ENCODE data around the gene NINL.
"Not testable (repeated sequence)": the region's sequence is repeated elsewhere in the genome, so short reads cannot be mapped to it uniquely, and the experiment has no call there.

NINL gene

DNA sequence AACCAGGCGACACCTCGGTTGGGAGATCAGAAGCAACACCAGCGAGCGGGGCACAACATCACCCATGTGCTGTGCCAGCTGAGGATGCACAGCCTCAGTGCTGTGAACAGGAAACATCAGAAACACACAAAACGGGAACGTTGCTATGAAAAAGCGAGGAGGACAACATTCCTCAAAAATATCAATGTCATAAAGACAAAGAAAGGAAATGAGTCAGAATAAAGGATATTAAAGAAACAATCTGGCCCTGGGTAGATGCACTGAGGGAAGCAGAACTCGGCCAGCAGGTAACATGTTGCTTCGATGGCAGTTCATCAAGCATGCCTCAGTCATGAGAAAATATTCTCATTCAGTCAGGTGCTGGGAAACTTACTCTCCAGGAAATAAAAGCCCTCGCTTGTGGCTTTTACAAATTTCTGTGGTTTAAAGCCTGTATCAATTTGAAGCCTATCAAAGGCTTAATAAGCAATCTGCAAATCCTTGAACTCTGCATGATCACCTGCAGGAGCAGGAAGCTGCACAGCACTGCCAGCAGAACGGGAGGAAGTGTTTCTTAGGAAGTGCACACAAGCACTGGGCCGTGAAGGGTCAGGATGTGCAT lies 100.3 kb downstream of the NINL start:
- DNase-seq (ENCODE audit: low read depth, low spot score) = no peak

DNA sequence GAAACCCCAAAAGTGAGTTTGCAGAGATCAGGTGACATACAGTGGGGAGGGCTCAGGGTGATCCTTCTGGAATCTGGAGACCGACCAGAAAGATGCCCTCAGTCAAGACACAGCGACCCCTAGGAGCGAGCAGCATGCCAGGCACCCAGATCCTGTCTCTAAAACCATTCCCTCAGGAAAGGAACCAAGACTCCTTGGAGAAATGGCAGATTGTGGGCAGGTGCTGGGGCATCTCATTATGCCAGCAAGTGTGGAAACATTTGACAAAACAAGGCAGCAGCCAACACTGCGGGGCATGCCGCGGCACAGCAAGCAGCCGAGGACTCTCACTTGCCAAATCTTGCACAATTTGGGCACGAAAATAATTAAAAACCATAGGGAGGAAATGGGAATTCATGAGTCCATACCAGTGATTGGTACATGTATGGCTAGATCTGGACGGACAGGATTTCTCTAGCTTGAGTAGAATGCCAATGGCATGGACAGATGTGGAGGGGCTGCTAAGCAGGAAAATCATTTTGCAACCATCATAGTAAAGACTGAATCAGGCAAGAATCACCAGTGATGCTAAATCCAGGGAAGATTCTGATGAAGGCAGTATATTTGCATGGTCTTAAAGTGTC lies 101.0 kb downstream of the NINL start:
- DNase-seq (ENCODE audit: low read depth, low spot score) = no peak

GRCh38 chr20:25483431-25484132 lies 101.7 kb downstream of the NINL start:
- DNase-seq (ENCODE audit: low read depth, low spot score) = no peak

- no peak for DNase-seq (ENCODE audit: low read depth, low spot score)
Measured at GRCh38 chr20:25481918-25482253, 103.4 kb downstream of the NINL start.

- no peak for DNase-seq (ENCODE audit: low read depth, low spot score)
Measured at GRCh38 chr20:25481235-25481917, 104.0 kb downstream of the NINL start.

DNA sequence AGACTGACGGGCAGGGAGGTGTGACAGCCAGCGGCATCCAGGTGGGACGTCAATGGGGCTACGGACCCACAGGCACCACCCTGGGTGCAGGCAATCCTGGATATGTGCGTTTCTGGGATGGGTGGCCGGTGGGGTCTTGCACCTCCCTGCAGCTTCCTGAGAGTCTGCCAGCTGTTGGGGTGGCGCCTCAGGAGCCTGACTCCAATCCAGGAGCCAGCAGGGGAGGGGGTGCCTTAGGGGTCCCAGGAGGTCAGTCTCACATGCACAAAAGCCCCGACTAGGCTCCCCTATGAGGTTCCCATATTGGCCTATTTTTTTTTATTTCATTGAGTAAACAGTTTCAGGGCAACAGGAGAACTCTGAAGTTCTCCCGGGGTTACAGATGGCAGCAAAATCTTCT lies 104.5 kb downstream of the NINL start:
- DNase-seq (ENCODE audit: low read depth, low spot score) = no peak

DNA sequence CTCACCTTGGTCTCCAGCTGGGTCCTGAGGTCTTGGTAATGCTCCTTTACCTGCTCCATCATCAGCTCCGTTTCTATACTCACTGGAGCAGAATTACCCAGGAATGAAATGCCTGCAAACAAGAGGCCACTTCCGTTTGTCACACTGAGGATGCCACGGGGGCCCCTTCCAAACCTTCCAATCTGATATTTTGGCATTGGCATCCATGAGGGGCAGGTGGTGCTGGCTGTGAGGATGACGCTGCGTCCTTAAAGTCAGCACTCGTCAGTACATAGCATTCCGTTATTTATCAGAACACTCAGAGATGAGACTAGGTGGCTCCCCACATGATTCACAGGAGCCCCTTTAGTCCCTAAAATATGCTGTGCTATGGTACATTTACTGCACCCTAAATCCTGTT lies 105.2 kb downstream of the NINL start:
- no peak for DNase-seq (ENCODE audit: low read depth, low spot score)

DNA sequence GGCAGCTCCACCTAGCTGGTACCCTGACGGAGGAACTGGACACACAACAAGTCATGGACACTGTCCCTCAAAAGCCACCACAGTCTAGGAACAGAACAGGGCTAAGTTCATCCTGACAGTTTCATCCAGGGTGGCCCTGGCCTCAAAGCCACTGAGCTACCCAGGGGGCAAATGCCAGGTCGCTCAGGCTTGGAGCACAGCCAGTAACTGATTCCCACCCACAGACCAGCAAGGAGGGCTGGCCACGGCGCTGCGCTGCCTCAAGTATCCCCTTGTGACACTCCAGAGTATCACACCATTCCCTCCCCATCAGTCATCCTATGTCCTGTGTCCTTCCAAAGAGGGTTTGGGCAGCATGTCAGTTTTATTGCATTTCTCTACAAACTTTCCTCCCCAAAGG lies 105.7 kb downstream of the NINL start:
- no peak for DNase-seq (ENCODE audit: low read depth, low spot score)

DNA sequence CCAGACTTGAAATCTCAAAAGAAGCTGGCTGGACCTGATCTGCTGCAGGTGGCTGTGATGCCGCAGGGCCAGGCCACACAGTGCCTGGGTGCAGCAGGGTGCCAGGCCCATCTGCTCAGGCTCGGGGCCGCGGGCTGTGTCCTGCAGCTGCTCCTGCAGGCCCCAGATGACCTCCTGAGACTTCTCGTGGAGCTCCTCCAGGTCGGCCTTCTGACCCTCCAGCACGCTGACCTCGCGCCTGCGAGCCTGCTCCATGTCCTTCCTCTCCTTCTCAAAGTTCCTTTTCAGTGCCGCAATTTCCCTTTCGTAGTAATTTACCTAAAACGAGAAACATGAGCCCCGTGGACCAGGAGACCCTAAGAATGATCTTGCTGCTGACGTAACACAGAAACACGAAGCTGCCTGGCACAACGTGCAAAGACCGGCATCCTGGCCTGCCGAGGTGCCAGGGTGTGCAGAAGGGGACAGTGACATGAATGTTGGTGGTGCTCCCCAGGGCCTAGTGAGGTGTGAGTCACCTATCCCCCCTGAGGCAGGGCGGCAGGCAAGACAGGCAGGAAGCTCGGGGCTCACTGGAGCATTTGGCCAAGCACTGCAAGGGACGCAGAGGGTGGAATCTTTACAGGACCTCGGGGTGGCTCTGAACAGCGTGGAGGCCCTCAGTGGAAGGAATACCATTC lies 106.3 kb downstream of the NINL start:
- DNase-seq (ENCODE audit: low read depth, low spot score) = no peak

DNA sequence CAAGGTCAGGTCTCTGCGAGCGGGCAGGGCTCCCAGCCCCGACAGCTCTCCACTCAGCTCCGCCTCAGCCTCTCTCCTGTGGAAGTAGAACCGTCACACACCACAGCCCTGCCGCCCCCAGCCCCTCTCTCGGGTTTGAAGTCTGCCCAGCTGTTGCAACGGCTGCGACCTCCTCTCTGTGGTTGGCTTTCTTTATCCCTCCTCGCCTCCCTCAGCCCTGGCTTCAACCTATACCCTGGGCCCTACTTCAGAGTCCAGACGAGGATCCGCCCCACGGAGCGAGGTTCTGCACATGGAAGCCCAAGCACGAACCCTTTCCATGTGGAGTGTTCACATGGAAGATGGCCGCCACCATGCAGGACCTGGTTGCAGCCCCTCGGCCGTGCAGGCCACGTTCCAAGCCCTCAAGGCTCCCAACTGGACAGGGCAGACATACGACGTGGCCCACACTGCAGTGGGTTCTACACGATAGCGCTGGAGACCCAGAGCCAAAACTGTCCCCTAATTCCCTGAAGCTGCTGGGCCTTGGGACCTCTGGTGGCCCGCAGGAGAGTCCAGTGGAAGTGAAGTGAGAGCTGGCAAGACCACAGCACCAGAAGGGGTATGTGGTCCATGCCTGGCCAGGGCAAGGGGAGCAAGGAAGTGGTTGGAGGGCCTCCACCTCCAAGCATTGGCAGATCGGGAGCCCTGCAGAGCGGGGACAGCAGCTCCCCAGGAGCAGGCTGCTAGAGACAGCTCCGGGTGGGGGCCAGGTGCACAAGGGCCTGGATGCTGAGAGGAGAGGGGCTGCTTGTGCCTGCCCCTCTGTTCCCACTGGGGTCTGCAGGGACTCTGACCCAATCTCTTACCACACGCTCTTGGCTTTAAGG lies 108.1 kb downstream of the NINL start:
- DNase-seq (ENCODE audit: low read depth, low spot score) = no peak

DNA sequence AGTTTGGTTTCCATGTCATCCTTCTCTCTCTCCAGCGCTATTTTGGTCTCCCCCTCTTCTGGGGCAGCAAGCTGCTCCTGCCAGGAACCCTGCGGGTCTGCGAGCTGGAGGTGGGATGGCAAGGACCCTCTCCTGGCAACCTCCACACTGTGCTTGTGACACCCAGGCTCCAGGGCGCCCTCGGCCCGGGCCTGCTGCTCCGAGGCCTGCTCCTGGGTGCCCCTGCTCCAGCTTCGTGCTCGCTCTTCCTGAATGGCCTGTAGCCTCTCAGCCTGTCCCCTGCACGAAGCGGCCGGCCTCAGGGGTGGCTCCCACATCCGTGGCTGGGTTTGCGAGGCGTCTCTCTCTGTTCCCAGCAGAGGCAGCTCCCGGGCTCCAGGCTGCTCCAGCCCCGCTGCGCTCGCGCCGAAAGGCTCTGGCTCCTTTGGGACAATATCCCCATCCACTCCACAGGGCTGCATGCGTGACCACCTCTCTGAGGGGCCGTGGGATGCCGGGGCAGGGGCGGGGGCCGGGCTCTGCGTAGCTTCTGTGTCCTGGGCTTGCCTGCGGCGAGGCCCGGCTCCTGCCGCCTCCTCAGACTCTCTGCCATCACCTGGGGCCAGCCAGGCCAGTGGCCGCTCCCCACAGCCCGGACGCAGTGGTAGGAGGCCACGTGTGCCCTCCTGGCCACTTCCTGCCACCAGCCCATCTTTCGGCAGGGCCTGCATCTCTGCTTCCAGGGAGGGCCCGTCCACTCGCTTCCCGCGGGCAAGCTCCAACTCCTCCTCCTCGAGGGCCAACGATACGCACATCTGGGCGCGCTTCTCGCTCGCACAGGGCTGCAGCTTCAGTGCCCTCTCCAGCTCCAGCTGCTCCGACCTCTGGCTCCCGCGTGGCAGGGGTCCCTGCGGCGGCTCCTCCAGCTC lies 109.0 kb downstream of the NINL start:
- DNase-seq (ENCODE audit: low read depth, low spot score) = no peak

GRCh38 chr20:25473297-25473696 lies 112.0 kb downstream of the NINL start:
- not testable (repeated sequence) for DNase-seq (ENCODE audit: low read depth, low spot score)

DNA sequence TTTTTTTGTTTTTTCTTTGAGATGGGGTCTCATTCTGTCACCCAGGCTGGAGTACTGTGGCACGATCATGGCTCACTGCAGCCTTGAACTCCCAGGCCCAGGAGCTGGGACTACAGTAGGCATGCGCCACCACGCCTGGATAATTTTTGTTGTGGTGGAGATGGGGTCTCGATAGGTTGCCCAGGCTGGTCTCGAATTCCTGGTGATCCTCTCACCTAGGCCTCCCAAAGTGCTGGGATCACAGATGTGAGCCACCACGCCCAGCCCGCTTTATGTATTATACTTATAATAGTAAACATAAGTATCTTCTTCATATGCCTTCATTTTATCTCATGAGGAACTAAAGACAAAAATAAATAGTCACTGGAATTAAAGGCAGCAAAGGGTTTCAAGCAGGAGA lies 114.3 kb downstream of the NINL start:
- no peak for DNase-seq (ENCODE audit: low read depth, low spot score)

- peak; percentile 79 for DNase-seq (ENCODE audit: low read depth, low spot score)
Measured at GRCh38 chr20:25470045-25470444, 115.3 kb downstream of the NINL start.

DNA sequence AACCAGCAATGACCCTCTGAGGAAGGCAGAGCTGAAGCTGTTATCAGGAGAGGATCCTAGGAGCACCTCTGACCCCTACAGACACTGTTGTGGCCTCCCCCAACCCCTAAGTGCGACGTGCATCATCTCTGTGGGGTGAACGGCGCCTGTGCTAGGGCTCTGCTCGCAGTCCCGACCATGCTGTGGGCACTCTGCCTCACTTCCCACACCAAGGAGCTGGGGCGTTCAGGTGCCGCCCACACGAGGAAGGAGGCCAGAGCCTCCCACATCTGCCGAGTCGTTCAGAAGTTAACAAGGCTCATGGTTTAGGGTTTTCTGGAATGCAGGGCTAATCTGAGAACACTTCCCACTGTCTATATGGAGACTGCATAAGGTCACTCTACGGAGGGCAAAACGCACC lies 115.8 kb downstream of the NINL start:
- DNase-seq (ENCODE audit: low read depth, low spot score) = no peak

DNA sequence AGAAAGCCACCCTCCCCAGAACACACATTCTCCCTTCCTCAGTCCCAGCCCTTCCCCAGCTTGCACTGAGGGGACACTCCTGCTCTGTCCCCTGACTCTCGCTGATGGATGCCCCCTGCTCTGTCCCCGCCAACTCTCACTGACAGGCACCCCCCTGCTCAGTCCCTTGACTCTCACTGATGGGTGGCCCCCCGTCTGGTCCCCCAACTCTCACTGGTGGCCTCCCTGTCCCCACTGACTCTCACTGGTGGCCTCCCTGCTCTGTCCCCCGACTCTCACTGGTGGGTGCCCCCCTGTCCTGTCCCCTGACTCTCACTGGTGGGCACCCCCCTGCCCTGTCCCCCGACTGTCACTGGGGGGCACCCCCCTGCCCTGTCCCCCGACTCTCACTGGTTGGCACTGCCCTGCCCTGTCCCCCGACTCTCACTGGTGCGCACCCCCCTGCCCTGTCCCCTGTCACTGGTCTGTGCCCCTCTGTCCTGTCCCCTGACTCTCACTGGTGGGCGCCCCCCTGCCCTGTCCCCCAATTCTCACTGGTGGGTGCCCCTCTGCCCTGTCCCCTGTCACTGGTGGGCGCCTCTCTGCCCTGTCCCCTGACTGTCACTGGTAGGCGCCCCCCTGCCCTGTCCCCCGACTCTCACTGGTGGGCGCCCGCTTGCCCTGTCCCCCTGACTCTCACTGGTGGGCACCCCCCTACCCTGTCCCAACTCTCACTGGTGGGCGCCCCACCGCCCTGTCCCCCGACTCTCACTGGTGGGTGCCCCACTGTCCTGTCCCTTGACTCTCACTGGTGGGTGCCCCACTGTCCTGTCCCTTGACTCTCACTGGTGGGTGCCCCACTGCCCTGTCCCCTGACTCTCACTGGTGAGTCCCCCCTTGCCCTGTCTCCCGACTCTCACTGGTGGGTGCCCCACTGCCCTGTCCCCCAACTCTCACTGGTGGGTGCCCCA lies 116.9 kb downstream of the NINL start:
- no peak for DNase-seq (ENCODE audit: low read depth, low spot score)

DNA sequence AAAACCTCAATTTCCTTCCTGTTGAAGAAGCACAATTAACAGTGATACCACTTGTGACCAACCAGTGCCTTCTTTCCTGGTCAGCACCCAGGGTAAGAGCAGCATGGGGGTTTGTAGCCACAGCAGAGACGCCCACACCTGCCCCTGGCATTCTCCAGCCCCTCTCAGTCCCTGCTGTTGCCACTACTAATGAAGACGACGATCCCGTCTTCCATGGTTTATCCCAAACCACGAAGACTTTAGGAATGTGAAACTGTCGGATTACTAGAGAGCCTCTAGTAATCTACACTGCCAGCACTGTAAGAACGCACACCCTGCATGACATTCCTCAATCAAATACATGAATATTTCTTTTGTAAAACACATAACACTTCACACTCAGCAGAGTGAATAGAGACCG lies 117.9 kb downstream of the NINL start:
- DNase-seq (ENCODE audit: low read depth, low spot score) = no peak

GRCh38 chr20:25466846-25467245 lies 118.5 kb downstream of the NINL start:
- DNase-seq (ENCODE audit: low read depth, low spot score) = no peak
